AG09319 (cell line): ENCODE measurements around the gene VWA5B2.

Experiments
- DNase-seq: peaks from one replicate; pipeline ENCODE4 v3.0.0-alpha.2; 2010; ENCODE audit warnings: low read depth; ENCODE audit errors: extremely low read depth
- TF ChIP-seq, protein P1 (sequence below): IDR thresholded peaks from 2 replicates; pipeline ENCODE4 v1.5.1; 2011; ENCODE audit warnings: low read depth, mild to moderate bottlenecking, inconsistent platforms, low read length, moderate library complexity

The VWA5B2 gene

DNA sequence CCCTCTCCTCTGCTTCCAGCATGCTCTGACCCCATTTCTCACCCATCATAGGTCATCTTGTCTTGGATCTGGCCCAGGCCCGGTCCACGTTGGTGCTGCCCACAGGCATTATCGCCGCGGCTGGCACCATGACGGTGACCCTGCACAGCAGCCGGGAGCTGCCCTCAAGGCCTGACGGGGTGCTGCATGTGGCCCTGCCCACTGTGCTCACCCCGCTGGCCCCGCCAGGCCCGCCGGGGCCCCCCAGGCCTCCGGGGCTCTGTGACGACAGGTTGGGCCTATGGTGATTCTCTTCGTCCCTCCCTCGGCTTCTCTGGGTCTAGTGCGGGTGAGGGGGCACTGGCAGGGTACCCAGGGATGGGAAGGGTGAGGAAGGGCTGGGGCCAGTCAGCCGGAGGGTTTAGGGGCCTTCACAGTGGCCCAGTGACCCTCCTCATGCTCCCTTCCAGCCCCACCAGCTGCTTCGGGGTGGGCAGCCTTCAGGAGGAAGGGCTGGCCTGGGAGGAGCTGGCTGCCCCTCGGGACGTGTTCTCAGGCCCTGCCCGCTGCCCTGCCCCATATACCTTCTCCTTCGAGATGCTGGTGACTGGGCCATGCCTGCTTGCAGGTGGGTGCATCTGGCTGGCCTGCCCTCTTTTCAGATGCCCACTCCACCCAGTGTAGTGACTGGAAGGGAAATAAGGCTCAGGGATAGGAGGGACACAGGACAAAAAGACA lies 3.9 kb downstream of the VWA5B2 start:
- TF ChIP-seq, protein P1, sequence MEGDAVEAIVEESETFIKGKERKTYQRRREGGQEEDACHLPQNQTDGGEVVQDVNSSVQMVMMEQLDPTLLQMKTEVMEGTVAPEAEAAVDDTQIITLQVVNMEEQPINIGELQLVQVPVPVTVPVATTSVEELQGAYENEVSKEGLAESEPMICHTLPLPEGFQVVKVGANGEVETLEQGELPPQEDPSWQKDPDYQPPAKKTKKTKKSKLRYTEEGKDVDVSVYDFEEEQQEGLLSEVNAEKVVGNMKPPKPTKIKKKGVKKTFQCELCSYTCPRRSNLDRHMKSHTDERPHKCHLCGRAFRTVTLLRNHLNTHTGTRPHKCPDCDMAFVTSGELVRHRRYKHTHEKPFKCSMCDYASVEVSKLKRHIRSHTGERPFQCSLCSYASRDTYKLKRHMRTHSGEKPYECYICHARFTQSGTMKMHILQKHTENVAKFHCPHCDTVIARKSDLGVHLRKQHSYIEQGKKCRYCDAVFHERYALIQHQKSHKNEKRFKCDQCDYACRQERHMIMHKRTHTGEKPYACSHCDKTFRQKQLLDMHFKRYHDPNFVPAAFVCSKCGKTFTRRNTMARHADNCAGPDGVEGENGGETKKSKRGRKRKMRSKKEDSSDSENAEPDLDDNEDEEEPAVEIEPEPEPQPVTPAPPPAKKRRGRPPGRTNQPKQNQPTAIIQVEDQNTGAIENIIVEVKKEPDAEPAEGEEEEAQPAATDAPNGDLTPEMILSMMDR = no peak
- no peak for DNase-seq

DNA sequence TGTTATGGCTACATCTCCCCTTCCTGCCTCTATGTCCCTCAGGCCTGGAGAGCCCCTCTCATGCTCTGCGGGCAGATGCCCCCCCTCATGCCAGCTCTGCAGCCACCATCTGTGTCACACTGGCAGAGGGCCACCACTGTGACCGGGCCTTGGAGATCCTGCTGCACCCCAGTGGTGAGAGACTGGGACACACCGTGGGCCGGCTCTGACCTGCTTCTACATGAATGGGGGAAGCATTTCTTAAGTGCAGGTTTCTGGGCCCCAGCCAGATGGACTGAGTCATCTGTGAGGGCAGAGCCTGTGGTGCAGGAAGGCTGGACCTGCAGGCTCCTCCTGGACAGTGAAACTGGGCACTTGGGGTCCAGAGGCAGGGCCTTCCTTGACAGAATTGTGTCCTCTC lies 4.8 kb downstream of the VWA5B2 start:
- peak; percentile 27 for DNase-seq

DNA sequence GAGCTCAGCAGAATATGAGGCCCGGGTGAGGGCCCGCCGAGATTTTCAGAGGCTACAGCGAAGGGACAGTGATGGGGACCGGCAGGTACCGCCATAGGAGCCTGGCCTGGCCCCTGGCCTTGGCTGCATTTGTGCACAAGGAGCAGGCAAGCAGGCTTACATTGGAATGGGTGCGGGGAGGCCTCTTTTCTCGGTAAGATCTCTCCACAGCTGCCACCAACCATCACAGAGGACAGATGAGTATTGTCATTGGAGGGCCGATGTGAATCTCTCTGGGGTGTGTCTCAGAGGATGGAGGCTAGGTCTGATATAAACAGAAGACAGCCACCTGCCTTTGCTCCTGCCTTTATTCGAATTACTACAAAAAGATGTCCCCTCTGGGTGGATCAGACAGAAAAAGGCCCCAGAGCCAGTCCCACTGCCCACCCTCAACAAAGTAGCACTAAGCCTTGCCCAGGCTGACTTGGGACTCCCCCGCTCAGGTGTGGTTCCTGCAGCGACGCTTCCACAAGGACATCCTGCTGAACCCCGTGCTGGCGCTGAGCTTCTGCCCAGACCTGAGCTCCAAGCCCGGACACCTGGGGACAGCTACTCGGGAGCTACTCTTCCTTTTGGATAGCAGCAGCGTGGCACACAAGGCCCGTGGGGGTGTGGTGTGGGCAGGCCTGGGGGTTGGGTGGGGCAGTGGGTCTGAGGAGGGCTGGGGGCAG lies 5.4 kb downstream of the VWA5B2 start:
- TF ChIP-seq, protein P1 = no peak
- DNase-seq = no peak

More for the DNA sequence above, 4.8 kb downstream of the VWA5B2 start:
- TF ChIP-seq, protein P1 = no peak; the same call in 1 of the 2 replicates

DNA sequence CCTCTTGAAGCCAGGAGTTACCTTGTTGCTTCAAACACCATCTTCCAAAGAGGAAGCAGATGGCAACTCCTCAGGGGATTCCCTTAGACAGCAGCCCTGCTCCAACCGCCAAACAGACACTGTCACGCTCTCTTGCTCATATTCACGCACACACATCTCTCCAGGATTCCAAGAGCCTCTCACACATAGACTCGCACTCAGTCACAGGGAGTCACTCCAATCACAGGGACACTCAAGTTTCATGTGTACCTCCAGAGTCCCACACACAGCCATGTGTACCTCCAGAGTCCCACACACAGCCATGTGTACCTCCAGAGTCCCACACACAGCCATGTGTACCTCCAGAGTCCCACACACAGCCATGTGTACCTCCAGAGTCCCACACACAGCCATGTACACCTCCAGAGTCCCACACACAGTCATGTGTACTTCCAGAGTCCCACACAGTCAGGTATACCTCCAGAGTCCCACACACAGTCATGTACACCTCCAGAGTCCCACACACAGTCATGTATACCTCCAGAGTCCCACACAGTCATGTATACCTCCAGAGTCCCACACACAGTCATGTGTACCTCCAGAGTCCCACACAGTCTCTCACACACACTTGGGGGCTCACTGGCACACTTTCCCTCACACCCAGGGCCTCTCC lies 6.1 kb downstream of the VWA5B2 start:
- TF ChIP-seq, protein P1 = no peak

DNA sequence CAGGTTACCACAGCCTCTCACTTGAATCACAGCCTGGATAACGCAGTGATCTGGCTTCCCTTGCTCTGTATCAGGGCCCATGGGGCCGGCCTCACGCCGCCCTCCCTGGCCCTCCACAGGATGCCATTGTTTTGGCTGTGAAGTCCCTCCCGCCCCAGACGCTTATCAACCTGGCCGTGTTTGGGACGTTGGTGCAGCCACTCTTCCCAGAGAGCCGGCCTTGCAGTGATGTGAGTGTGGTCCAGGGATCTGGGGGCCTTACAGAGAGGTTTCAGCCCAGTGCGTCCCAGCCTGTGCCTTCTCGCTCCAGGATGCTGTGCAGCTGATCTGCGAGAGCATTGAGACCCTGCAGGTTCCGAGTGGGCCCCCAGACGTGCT lies 6.6 kb downstream of the VWA5B2 start:
- DNase-seq = no peak
- TF ChIP-seq, protein P1 = no peak

More for the DNA sequence above, 6.1 kb downstream of the VWA5B2 start:
- no peak for DNase-seq

DNA sequence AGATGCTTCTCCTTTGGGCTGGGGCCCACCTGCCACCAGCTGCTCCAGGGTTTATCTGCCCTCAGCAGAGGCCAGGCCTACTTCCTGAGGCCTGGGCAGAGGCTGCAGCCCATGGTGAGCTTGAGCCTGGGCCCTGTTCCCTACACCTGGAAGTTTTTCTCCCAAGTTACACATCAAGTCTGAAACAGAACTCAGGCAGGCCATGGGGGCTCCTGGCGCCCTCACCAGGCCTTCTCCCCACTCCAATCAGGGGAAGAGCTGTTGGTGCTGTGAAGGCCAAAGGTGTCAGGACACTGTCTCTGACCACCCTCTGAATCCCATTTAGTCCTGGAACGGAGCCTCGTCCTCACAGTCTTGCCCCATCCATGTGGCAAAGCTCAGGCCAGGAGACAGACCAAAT lies 7.3 kb downstream of the VWA5B2 start:
- DNase-seq = no peak

More for the DNA sequence above, 7.3 kb downstream of the VWA5B2 start:
- TF ChIP-seq, protein P1 = no peak
